ENCODE results near the gene CSGALNACT2.
A peak's percentile ranks its signal among the peaks of the same experiment; 100 is the strongest.

The CSGALNACT2 gene

DNA sequence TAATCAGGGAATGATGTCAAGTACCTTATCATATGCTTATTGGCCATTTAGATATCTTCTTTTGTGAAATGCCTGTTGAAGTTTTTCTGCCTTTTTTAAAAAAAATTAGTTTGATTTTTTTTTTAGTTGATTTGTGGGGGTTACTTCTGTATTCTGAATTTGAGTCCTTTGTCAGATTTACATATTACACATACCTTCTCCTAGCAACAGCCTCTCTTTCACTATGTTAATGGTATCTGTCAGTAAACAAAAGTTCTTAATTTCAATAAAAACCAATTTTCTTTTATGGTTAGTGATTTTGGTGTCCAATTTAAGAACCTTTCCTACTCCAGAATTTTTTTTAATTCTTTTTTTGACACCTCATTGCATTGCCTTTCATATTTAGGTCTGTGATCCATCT lies 52.0 kb downstream of the CSGALNACT2 start:
- no peak for DNase-seq (ENCODE audit: low spot score)

DNA sequence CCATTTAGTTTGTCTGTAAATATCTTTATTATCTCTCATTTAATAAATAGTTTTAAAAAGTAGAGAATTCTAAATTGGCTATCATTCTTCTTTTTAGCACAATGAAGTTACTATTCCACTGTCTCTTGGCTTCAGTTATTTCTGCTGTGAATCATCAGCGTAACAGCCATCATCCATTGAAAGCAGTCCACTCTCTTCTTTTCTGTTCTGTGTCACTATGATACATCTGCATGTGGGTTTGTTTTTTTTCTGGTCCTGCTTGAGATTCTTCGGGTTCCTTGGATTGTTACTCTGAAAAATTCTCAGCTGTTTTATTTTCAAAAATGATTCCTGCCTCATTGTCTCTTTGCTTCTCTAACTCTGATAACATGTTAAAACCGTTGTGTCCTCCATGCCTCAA lies 52.5 kb downstream of the CSGALNACT2 start:
- DNase-seq (ENCODE audit: low spot score): no peak

DNA sequence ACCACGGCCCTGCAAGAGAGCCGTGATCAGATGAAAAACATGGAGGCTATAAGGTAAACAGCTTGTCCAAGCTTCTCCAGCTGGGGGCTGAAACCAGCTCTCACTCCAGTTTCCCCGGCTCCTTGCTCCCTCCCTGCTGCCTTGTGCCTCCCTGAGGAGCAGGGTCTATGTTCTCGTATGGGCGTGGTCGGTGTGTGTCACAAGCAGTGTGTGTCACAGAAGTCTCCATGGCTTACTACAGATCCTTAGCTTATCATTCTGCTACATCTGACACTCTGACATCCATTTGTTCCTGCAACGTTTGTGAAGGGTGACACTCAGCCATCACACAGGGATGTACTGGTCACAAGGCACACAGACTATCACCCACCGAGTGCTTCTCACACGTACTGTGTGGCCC lies 54.6 kb downstream of the CSGALNACT2 start:
- DNase-seq (ENCODE audit: low spot score): no peak

DNA sequence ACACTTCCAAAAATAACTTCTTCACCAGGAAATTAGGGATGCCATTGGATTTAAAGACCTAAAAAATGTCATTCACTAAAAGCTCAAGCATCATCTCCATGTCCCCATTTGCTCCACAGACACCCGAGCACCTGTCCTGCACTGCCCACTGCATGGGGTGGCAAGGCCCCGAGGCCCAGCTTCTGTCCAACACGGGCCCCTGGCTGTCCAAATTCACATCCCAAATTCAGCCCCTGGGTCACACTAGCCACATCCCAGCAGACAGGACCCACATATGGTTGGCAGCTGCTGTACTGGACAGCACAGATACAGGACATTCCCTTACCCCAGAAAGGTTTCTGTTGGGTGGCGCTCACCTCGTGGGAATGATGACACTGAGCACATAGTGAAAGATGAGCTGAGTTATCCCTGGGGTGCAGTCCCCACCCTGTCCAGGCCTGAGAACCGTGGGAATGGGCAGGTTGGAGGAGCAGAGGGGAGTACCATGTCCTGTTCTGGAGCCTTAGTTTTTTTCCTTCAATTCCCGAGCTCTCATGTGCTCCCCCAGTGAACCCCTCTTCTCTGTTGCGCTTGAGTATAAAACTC lies 55.3 kb downstream of the CSGALNACT2 start:
- DNase-seq (ENCODE audit: low spot score): no peak

DNA sequence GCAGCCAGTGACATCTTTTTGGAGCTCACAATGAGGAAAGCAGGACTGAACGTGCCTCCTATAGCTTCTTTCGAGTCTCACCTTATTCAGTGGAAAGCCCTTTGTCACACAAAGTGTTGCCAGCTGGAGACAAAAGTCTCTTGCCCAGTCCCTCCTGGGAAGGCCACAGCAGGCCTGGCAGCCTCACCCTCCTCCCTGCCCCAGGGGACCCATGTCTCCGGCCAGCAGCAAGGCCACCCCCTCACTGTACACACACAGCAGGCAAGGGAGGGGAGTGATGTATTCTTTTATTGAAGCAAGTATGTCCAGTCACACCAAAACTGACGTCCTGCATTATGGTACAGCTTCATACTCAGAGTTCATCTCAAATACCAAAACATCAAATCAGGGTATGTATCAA lies 56.0 kb downstream of the CSGALNACT2 start:
- no peak for DNase-seq (ENCODE audit: low spot score)

DNA sequence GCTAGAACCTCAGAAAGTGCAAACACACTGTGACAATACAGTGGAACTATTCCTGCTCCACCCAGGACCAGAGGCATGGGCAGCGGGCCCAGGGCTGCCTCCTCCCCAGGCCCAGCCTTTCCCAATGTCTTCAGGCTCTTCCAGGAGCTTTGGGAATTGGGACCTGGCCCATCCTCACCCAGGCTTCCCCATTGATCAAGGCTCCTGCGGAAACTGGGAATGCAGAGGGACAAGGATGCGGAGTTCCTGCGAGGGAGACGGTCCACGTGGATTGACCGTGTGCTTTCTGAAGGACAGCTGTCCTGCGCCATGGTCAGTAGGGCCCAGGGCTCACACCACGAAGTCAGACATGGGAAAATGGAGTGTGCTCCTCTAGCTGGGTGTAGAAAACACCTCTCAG lies 56.6 kb downstream of the CSGALNACT2 start:
- DNase-seq (ENCODE audit: low spot score): no peak

DNA sequence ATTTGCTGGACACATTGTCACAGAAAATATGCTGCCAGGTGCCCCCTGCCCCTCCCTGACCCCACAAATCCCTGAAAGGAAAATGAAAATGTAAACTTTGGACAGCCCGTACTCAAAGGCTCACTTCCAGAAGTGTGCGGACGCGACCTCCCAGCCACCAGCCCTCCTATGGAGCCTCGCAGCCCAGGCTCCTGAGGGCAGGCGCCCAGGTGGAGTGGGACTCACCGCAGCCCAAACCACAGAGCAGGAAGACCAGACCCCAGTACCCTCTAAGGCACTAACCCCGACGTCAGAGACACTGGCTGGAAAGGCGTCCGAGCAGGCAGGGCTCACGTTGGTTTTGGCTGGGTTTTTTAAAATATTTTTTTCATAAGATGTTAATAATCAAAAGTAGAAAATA lies 57.3 kb downstream of the CSGALNACT2 start:
- no peak for DNase-seq (ENCODE audit: low spot score)

DNA sequence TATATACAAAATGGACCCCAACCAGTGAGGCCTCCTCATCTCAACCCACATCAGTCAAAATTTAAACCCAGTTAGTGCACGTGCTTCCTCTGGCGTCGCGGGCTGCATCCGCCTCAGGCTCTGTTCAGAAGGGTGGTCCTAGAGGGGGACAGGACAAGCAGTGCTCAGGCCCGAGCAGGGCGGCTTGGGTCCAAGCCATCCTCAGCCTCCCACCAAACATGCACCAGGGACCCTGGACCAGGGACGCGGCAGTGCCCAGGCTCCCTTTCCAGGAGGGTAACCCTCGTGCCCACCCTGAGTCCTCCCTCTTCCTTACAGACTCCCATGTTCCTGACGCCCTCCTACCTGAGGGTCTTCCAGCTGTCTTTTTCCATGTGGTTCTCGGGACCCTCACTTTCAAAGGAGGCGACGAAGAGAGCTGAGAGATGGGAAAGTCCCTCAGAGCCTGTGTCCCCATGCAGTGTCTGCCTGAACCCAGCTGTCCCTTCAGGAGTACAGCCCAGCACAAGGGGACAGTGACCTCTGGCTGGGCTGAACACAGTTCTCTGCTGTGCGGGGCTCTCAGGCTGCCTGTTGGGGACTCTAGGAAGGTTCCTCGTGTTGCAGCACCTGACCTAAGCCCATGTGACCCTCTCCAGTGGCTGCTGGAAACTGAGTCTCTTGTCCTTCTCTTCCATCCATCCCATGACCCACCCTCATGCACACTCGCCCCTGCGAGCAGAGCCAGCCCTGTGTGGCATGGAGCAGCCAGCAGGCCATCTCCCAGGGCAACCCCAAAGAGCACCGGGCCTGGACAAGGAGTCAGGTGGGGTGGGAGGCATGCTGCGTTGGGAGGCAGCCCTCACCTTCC lies 58.1 kb downstream of the CSGALNACT2 start:
- DNase-seq (ENCODE audit: low spot score): peak; percentile 4

DNA sequence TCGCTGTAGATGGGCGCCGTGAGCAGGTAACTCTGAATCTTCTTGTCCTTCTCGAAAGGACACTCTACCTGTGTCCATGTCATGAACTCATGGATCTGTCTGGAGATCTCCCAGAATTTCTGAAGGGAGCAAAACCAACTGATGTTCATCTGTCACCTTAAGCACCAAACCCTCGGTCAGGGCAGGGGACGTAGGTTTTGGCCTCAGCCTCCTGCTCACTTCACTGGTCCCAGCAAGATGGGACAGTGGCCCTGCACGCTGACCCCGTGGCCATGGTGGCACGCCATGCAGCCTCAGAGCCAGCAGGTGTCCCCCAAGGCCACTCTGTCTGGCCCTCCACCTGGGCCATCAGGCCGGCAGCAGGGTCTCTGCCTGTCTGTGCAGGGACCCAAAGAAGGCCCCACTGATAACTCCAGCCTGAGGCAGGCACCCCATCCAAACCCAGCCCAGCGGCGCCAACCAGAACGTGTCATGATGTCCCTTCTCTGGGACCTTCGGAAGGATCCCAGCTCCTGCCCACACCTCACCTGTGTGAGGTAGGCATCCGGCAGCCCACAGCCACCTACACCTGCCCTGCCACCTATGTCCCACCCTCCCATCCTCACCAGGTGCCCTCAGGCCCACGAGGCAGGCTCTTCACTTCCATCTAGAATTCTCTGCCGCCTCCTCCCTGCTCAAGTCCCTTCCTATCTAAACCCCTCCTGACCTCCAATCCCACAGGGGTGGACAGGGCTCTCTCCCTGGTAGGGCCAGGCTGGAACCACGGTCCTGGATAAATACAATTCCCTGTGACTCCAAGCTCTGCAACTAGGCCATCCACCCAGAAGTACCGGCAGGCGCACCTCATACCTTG lies 59.0 kb downstream of the CSGALNACT2 start:
- no peak for DNase-seq (ENCODE audit: low spot score)

DNA sequence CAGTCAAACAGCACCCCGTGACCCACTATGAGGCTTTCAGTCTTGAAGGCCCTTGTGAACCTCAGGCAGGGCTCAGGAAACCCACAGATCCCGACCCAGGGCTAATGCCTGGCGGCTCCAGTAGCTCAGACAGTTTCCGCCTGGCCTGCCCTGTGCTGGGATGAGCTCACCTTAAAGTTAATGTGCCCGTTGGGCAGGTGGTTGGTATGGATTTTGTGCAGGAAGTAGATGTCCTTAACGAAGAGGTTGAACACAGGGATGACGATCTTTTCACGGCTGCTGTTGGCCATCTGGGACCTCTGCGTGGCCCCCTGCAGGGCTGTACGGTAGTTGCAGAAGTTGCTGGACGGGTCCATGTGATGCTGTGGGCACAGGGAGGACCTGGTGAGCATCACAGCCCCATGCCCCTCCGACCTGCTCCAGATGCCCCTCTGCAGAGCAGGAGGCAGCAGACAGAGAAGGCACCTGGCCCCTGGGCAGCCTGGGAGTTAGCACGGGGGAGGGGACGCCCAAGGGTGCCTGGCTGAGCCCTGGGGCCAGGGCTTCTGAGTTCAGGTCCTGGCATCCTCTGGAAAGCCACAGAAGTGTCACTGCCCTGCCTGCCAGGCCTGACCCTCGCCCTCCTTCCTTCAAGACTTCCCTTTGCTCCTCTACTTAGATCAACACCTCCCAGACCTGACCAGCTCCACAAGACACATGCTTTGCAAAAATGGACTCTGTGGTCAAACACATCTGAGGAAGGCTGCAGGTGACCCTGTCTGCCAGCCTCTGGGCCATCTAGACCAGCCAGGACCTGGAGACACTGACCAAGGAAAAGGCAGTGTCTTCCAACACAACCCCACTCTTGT lies 59.8 kb downstream of the CSGALNACT2 start:
- DNase-seq (ENCODE audit: low spot score): peak; percentile 54

DNA sequence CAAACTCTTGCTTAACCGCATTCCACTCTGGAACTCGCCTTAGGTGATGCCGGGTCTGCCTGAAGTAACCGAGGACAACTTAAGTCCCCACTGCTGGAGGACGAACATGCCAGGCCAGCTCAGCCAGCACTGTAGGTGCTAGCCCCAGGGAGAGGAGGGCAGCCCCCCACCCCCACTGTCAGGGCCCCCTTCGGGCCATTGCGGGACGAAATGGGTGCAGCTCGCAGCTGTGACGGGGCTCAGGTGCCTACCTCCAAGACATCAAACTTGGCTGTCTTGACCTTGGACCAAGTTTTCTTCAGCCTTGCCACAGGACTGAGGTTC lies 60.4 kb downstream of the CSGALNACT2 start:
- no peak for DNase-seq (ENCODE audit: low spot score)

DNA sequence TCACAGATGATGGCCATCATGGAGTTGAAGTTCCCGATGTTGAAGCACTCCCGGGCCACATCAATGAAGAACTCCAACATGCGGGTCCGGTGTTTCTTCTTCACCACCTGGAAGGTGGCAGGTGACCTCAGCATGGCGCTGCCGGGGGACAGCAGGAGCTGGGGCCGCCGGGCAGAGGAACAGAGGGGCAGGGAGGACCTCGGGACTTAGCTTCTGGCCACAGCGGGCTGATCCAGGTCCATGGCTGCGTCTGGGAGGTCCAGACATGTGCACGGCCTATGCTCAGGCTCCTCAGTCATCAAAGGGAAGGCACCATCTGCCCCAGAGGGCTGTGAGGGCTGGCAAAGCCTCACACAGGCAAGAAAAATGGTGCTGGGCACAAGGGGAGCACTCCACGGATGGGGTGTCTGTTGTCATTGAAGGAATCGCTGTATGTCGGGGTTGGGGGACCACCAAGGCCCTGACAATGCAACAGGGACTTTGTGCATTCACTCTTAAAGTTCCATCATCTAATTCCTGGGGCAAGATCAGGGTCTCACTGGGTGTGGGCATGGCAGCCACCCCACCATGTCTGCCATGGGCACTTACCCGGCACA lies 60.9 kb downstream of the CSGALNACT2 start:
- DNase-seq (ENCODE audit: low spot score): no peak

DNA sequence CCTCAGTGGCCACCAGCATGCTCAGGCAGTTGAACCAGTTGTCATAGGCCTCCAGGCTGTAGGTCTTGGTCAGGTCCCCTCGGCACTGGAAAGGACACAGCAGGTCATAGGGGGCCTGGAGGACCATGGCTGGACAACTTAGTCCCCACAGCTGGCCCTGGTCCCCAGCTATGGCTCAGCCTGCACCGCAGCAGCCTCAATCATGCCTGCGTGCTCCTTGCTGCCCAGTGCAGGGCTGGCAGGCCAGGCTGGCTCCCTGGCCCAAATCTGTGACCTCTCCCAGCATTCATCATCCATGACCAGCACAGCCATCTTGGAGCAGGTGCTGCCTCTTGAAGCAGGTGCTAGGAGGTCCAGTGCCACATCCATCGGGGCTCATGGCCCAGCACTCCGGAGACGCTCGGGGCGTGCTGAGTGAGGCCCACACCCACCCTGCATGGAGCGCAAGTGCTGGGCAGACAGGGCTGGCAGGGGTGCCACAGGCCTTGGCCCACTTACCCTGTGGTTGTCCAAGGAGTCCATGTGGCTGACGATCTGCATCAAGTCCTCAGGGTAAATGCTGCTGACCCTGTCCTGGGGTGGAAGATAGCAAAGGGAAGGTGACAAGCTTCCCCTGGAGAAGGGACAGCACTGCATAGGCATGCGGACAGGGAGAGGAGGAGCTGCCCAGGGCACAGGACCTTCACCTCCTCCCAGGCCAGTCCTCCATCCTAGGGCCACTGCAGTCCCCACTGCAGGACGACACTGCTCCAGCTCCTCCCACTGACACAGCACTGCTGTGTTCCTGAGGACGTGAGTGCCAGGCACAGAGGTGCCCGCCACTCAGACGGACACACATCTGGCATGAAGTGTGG lies 61.7 kb downstream of the CSGALNACT2 start:
- DNase-seq (ENCODE audit: low spot score): no peak

DNA sequence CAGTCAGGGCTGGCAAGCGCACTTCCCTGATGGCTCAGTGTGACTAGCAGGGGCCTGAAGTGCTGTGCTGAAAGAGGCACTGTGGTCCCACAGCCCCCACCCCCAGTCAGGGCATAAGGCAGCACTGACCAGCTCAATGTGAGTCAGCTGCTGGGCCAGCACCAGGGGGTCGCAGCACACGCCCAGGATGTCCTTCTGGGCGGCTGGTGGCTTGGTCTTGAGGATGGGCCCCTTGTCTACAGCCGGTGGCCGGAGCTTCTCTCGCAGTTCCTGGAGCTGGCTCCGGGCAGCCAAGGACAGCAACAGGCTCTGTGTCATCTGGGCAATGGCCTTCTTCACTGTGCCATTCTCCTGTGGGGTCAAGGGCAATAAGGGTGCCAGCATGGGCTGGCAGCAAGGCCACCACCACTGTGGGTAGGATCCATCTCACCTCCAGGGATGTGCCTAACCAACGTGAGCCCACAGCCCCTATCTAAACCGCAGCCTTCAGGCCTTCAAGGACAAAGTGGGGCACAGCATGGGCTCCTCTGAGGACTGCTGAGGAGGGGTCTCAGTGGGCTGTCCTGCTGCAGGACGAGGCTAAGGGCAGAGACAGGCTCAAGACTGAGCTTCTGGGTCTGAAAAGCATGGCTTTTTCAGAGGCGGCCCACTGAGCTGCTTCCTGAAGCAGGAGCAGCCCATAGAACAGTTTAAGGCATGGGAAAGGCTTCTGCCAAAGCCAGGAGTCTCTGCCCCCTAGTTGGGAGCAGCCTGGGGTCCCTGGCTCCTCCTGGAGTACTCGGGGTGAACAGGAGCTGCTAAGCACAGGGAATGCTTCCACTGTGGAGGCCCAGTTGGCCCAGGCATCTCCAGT lies 62.5 kb downstream of the CSGALNACT2 start:
- DNase-seq (ENCODE audit: low spot score): no peak

DNA sequence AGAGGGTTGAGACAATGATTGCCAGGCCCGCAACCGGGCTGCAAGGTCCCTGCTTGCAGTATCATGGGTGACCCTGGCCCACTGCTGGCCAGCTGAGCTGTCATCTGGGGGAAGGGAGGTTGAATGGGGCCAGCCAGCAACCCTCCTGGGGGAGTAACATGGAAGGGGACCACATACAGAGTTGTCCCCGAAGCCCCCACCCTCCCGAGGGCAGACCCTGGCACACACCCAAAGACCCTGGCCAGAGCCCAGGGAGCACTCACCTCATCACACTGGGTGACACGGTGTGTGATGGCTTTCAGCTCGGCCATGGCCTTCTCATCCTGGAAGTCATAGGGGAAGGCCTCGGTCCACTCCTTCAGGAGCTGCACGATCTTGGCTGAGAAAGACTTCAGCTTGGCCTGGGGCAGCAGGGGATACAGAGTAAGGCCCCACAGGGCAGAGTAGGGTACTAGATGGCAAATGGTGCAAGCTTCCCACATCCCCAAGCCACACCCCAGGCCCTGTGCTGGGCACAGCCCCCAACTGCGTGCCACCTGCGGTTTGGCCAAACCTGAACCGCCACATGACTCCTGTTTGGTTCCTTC lies 63.4 kb downstream of the CSGALNACT2 start:
- DNase-seq (ENCODE audit: low spot score): no peak

DNA sequence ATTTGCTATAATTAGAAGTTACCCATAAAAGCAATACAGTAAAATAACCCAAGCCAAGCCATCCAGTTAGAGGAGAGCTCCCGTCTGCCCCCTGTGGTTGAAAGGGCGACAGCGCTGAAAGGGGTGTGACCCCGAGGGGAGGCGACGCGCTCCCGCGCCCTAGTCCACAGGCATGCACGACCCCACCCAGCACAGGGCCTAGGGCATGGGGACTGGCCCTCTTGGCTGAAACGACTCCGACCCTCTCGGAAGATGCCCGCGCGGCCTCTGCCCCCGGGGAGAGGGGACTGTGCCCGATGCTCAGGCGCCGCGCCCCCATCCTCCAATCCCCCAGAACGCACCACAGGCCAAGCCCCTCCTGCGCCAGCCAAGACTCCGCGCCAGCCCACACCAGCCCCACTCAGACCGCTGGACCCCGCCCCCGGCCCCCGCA lies 64.0 kb downstream of the CSGALNACT2 start:
- DNase-seq (ENCODE audit: low spot score): no peak

DNA sequence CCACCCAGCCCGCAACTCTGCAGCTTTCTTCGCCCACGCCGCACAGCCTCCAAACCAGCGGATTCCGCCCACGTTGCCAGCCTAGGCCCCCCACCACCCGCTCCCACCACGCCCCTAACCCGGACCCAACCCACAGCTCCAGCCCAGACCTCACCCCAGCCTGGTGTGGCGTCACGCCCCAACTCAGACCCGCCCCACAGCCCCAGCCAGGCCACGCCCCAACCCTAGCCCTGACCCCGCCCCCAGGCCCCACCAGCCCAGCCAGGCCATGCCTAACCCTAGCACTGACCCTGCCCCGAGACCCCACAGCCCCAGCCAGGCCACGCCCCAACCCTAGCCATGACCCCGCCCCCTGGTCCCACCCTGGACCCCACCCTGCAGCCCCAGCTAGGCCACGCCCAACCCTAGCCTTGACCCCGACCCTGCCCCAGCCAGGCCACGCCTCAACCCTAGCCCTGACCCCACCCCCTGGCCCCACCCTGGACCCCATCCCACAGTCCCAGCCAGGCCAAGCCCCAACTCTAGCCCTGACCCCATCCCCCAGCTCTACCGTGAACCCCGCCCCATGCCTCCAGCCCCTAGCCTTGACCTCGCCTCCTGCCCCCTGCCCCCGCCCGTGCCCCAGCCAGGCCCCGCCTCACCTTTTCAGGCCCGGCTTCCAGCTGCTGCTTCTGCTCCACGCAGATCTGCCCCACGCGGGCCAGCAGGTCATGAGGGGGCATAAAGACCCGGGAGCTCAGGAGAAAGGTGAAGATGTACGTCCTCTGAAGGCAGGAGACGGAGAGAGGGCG lies 64.6 kb downstream of the CSGALNACT2 start:
- DNase-seq (ENCODE audit: low spot score): no peak

DNA sequence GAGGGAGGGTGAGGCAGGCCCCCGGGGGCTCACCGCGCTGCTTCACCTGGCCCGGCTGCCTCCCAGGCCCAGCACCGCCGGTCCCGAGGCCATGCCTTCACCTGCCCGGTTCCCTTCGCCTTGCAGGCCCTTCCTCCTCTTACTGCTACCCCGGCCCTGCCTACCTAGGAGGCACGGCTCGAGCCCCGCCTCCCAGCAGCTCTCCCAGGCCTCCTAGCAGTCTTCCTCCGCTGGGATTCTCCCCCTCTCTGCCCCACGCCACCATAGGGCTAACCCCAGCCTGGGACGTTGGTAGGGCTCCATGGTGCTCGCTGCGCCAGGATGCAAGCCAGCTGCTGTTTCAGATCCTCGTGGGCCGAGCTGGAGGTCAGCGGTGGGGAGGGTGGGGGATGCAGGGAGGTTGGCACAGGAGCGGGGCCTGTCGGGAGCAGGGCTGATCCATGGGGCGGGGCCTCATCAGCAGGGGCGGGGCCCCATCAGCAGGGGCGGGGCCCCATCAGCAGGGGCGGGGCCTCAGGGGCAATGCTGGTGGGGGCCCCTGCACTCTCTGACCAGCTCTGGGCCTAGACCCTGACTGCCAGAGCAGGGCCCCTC lies 65.3 kb downstream of the CSGALNACT2 start:
- no peak for DNase-seq (ENCODE audit: low spot score)
